NB4 (cell line): ENCODE data around the gene C1QTNF9B.
A peak's percentile ranks its signal among the peaks of the same experiment; 100 is the strongest.
"Not testable (repeated sequence)": the region's sequence is repeated elsewhere in the genome, so short reads cannot be mapped to it uniquely, and the experiment has no call there.

Experiments used
- DNase-seq: peaks from one replicate; pipeline ENCODE4 v3.0.0; 2010; ENCODE audit warnings: low read depth
- H3K4me3 ChIP-seq: one replicate; pipeline ENCODE4 v1.5.1; 2011; ENCODE audit warnings: mild to moderate bottlenecking, low read depth, low read length, moderate library complexity
- CTCF ChIP-seq: IDR thresholded peaks from one replicate; pipeline ENCODE4 v1.5.1; 2012; ENCODE audit warnings: low read depth, low read length
- MAX ChIP-seq: IDR thresholded peaks from 2 replicates; pipeline ENCODE4 v1.6.1; 2011; ENCODE audit warnings: low read depth, low read length
- MYC ChIP-seq: IDR thresholded peaks from 2 replicates; pipeline ENCODE4 v1.6.1; 2011; ENCODE audit warnings: low read depth, low read length
- POLR2A ChIP-seq: IDR thresholded peaks from 2 replicates; pipeline ENCODE4 v1.6.1; 2011; ENCODE audit warnings: mild to moderate bottlenecking; ENCODE audit not compliant: insufficient read length; ENCODE audit errors: extremely low read depth

C1QTNF9B gene

GRCh38 chr13:23902975-23903905 is 5.9 kb upstream of the C1QTNF9B start:
- TF ChIP-seq MYC (no peak), POLR2A (no peak), MAX (no peak), CTCF (no peak)
- no peak overlapping the region for H3K4me3 ChIP-seq

GRCh38 chr13:23901365-23901764 is 4.1 kb upstream of the C1QTNF9B start:
- TF ChIP-seq POLR2A (no peak), MYC (no peak), CTCF (no peak), MAX (no peak)
- no peak overlapping the region for H3K4me3 ChIP-seq
- no peak for DNase-seq

More at GRCh38 chr13:23902975-23903905, 5.9 kb upstream of the C1QTNF9B start:
- DNase-seq = no peak

- H3K4me3 ChIP-seq = no peak overlapping the region
- peak; percentile 20 for DNase-seq
- TF ChIP-seq MAX = no peak
- peak; percentile 40 for TF ChIP-seq CTCF
Observed at GRCh38 chr13:23899555-23899954, 2.3 kb upstream of the C1QTNF9B start.

GRCh38 chr13:23898101-23898500 is 799 bp upstream of the C1QTNF9B start:
- TF ChIP-seq CTCF (no peak), MAX (no peak), POLR2A (no peak), MYC (no peak)
- H3K4me3 ChIP-seq = no peak overlapping the region
- DNase-seq = no peak

GRCh38 chr13:23894746-23895145 is 2.6 kb downstream of the C1QTNF9B start:
- not testable (repeated sequence) for DNase-seq, H3K4me3 ChIP-seq

- DNase-seq, H3K4me3 ChIP-seq: not testable (repeated sequence)
Observed at GRCh38 chr13:23893791-23894190, 3.5 kb downstream of the C1QTNF9B start.
